Epithelial cell of prostate (primary cell): ENCODE data around the gene ZRSR2.
"Not testable (repeated sequence)": the region's sequence is repeated elsewhere in the genome, so short reads cannot be mapped to it uniquely, and the experiment has no call there.

Experiments
- DNase-seq: peaks from one replicate; pipeline ENCODE4 v3.0.0-alpha.2; 2011; ENCODE audit warnings: low read depth, low spot score
- H3K27ac ChIP-seq: fragments of 450-650 bp; 2 replicates; pipeline ENCODE4 v1.5.1; 2017; ENCODE audit warnings: mild to moderate bottlenecking

ZRSR2 gene

DNA sequence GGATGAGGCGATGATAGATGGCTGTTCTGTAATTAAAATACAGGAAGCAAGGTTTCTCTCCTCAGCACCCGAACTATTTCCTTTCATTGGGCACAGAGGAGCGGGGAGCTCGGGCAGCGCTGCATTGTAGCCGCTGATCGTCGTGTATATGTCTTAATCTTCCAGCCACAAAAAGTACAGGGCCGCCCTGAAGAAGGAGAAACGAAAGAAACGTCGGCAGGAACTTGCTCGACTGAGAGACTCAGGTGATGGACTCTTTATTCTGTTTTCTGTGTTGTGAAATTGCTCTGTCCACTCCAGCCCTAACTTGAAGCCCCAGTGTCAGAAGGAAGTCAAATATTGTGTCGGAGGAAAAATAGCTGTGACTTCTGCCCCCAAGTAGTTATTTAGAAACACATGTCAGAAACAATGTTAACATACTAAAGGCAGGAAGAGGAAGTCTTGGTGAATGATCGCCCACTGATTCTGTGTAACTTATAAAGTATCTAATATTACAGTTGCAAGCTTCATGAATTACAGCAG lies 546 bp downstream of the ZRSR2 start:
- peak overlapping the region; percentile 69 for H3K27ac ChIP-seq
- DNase-seq = no peak

DNA sequence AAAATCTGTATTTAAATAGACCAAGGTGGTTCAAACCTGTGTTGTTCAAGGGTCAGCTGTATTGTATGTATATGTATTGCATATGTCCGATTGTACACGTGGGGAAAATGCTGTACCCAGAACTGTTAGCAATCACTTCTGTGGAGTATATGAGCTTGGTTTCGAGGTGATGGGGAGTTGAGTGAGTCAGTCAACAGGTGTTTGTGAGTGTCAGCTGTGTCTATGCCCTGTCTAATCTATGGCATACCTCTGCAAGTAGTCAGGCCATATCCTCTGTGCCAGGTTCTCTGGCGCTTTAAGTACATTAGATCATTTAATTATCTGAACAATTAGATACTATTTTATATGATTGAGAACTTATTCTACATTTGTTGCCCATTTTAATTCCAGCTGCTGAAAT lies 7.4 kb downstream of the ZRSR2 start:
- H3K27ac ChIP-seq = no peak overlapping the region
- DNase-seq = no peak

DNA sequence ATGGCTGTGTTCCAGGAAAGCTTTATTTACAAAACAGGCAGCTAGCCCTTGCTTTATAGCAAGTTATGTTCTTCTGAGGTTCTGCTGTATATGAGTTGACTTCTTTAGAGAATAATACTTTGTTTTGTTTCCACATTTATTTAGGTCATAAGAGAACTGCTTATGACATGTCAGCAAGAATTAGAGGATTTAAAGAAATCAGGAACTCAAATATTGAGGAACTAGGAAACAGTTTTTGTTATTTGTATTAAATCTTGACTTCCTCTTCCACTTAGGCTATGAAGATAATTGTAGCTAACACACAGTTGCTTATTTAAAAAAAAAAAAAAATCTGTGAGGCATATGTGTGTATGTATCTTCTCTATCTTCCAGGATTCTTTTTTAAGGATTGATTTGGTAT lies 14.3 kb downstream of the ZRSR2 start:
- no peak for DNase-seq
- H3K27ac ChIP-seq = no peak overlapping the region

DNA sequence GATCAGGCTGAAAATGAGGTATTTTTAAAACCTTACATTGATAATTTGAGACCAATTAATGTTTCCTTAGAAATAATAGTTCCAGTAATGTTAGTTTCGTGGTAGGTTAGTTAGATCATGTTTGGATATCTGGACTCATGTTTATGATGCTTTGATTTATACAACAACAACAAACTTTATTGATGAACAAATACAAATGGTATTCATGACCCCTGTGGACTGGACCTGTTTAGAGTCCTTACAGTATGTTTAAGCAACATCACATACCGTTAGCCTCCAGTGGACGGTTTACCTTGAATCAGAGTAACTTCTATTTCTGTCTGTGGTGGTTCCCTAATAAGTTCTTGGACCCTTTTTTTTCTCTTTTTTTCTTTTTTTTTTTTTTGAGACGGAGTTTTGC lies 18.0 kb downstream of the ZRSR2 start:
- no peak for DNase-seq
- no peak overlapping the region for H3K27ac ChIP-seq

DNA sequence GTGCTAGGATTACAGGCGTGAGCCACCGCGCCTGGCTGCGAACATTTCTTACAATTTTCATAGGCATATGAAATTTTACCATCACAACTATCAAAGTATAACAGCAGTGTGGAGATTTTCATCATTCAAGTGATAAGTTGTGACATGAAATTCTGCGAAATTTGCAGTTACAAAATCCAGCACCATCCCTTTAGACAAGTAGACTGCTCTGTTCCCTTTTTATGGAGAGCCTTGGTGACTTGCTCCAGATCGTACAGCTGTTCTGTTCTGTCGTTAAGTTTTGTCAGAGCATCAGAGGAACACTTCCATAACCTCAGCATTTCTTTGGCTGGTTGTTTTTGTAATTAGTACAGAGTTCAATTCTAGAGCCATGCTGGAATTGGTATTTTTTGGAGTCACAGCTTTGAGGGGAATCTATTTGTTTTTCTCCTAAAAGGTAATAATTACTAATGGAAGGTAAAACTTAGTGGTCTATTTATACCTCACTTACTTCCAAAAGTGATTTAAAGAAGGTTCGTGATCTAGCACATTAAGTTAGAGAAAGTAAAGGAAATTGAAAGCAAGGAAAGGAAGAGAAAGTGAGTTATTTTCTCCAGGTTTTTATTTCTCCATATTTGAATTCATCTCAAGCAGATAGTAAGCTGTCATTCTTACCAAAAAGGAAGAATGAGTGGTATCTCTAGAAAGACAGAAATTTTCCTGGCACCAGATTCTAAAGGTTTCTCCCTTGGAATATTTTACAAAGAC lies 22.1 kb downstream of the ZRSR2 start:
- DNase-seq = no peak
- no peak overlapping the region for H3K27ac ChIP-seq

DNA sequence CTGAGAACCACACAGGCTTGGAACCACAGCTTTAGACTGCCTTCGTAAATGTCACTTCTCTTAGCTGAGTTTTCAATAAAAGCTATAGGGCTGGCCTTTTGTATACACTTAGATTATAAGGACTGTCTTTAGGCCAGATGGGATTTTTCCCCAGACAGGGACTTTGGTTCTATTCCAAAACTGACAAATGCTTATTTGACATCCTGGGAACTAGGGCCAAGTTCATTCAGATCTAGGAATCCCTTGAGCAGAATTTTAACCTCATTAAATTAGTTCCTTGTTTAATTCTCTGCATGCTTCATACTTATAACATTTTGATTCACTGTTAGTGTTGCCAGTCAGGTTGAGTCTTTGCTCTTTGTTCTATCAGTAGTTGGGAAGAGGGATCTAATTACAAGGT lies 23.1 kb downstream of the ZRSR2 start:
- DNase-seq = no peak
- H3K27ac ChIP-seq = no peak overlapping the region

DNA sequence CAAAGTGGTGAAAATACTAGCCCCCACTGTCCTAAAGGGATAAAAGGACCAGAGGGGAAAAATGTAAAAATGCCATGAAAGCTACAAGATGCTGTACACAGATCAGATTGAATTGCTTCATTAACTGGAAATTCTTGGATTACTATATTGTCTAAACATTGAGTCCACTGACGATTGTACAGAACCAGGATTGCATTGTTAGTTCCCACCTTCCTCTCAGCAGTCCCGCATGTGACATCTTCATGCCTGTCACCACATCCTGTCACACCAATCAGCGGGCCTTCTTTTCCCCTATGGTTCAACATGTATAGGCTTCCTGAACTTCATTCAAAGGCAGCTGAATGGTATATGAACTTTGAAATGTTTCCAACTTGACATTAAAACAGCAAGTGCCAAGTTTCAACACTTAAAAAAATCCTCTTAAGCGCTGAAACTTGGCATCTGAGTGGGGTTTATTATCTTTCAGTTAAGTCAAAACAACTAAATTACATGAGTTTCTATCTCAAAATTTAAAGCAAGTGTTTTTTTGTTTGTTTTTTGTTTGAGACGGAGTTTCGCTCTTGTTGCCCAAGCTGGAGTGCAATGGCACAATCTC lies 24.6 kb downstream of the ZRSR2 start:
- no peak overlapping the region for H3K27ac ChIP-seq
- no peak for DNase-seq

DNA sequence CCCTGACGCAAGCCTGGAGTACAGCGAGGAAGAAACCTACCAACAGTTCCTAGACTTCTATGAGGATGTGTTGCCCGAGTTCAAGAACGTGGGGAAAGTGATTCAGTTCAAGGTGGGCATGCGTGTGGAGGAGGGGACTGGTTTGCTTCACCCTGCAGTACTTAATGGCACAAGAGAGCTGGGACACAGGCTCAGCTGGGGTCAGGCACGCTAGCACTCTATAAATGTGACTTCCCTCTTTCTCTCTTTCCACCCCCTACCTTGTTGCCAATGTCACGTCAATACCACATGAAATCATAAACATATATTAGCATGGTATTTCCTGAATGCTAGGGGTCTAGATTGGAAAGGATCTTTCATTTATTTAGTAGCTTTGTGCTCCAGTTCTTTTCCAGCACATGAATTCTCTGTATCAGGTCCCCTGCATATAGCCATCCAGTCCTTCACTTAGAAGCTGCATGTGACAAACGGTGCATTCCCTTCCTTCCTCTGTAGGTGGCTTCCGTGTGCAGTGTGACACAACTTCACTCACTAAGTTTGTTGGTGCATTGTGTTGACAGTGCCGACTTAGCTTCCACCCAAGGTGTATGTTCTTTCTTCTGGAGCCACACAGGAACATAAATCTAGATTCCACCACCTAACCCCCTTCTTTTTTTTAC lies 25.6 kb downstream of the ZRSR2 start:
- H3K27ac ChIP-seq = no peak overlapping the region
- no peak for DNase-seq

DNA sequence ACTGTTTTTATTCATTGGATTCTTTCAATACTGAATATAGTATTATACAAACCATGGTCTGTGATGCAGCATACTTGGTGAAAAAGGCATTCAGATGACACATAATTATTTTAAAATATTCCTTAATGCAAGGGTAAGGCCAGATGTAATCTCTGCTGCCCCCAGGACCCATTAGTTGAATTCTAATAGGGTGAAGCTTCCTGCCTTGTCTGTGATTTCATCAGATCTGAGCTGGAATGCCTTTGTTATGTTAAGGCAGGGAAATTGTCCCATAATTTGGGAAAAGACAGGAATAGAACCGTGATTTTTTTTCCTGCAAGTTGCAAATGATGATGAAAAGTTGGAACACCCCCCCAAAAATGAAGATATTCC lies 26.1 kb downstream of the ZRSR2 start:
- H3K27ac ChIP-seq = no peak overlapping the region
- no peak for DNase-seq

DNA sequence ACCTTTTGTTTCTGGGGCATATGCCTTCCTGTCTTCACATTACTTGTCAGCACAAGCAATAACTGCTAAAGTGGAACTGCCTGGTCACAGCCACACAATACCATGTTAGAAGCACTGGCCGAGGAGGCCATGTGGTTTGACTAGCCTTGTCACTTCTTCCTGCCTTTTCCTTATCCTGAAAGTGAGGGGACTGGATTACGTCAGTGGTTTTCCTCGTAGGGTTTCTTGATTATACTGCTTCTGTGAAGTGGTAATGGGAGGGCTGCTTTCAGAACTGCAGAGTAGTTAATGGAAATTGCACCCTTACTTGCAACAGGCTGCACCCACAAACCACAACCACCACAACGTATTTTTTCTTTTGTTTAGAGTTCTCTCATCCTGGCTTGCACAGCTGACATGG lies 26.6 kb downstream of the ZRSR2 start:
- H3K27ac ChIP-seq = no peak overlapping the region
- no peak for DNase-seq

DNA sequence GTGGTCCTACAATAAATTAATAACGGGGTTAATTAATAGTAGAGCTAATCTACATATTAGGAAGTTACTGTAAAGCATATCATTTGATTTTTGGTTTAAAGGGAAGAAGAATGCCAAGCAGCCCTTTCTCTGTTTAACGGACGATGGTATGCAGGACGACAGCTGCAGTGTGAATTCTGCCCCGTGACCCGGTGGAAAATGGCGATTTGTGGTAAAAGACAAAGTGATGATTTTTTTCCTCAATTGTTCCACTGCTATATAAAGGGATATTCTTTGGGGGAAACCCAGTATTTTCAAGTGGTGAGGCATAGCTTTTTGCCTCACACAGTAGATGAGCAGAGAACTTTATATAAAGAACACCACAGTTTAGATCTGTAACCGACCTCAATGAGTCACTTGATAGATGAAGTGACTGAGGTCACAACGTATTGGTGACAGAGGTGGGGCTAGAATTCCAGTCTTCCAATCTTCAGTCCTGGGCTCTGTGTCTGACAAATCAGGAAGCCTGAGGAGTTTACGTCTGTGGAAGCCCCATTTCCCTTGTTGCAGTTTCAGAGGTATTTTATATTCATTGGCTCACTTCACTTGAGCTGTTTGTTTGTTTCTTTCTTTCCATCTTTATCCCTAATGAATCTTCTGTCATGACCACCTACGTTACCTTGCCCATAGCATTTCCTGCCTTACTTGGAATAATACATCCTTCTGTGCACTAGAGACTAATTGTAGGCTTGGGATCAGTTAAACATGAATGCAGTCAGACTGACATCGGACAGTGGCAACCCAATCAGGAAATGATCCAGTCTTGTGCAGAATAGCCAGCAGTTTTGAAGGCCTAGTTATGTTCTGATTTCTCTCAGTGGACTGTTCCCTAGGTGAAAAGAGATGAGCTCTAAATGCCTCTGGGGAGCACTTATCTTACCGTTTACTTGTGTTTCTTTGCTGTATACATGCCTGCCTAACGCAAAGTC lies 30.1 kb downstream of the ZRSR2 start:
- no peak for DNase-seq
- no peak overlapping the region for H3K27ac ChIP-seq

DNA sequence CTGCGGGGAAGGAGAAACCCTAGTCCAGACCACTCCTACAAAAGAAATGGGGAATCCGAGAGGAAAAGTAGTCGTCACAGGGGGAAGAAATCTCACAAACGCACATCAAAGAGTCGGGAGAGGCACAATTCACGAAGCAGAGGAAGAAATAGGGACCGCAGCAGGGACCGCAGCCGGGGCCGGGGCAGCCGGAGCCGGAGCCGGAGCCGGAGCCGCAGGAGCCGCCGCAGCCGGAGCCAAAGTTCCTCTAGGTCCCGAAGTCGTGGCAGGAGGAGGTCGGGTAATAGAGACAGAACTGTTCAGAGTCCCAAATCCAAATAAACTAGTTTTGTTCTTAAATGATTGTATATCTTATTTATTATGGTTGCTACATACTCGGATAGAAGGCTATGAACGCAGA lies 32.6 kb downstream of the ZRSR2 start:
- H3K27ac ChIP-seq = no peak overlapping the region
- DNase-seq = no peak

DNA sequence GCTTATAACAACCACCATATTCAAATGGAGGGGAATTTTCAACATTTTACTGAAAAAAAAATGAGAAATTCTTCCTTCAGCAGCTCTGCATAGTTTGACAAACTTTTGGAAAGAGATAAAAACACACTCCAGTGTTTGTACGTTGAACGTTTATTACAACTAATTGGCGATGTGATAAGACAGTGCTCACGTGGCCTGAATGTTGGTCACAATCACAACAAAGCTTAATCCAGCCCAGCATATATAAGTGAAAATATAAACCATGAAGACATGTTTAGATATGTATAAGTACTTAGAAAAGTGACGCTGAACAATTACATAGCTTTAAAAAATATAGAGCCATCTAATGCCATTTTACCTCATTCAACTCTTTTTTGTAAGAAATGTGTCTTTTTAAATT lies 35.7 kb downstream of the ZRSR2 start:
- no peak for DNase-seq
- H3K27ac ChIP-seq = no peak overlapping the region

DNA sequence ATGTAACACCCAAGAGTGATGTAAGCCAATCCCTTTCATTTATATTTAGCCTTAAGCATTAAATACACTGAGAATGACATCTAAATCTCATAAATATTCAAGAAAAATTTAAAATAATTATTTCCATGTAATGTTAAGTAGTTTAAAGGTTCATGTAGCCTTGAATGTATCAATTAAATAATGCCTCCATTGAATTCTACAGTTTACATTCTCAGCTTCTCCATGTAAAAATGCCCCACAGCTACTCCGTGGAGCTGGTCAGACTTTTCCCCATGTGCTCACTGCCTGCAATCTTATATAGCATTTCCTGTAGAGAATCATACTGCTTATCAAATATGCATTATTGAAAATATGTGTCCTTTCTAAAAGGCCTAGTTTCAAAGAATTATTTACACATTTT lies 38.9 kb downstream of the ZRSR2 start:
- DNase-seq = no peak
- H3K27ac ChIP-seq = no peak overlapping the region

DNA sequence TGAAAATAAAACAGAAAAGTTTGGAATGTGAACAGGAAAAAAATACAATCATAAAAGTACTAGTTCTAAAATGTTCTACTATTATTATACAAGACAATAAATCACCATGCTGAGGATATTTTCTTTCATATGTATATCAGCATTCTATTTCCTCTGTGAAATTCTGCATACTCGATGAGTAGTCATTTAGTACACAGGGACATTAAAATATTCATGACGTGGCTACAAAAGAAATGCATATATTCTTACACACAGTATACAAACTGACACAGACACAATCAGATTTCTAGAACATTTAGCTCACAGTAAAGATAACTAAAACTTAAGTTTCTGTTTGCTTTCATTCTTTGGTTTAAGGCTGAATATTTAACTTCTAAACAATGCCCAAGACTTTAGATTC lies 41.1 kb downstream of the ZRSR2 start:
- not testable (repeated sequence) for DNase-seq, H3K27ac ChIP-seq

DNA sequence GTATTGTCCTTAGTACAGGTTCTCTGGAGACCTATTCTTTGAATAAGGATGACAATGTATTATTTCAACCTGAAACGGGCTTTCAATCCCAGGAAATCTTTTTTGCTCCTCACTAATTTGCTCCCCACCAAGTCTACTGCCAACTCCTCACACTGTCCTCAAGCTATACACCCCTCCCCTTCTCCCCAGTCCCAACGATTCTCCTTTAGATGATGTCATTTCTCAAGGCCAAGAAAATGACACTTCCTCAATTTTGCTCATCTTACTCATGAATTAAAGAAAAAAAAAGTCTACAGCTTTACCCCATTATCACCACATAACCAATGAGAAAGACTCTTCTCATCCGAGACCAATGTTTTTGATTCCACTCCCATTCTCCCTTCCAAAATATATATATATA lies 43.8 kb downstream of the ZRSR2 start:
- DNase-seq = no peak
- no peak overlapping the region for H3K27ac ChIP-seq

DNA sequence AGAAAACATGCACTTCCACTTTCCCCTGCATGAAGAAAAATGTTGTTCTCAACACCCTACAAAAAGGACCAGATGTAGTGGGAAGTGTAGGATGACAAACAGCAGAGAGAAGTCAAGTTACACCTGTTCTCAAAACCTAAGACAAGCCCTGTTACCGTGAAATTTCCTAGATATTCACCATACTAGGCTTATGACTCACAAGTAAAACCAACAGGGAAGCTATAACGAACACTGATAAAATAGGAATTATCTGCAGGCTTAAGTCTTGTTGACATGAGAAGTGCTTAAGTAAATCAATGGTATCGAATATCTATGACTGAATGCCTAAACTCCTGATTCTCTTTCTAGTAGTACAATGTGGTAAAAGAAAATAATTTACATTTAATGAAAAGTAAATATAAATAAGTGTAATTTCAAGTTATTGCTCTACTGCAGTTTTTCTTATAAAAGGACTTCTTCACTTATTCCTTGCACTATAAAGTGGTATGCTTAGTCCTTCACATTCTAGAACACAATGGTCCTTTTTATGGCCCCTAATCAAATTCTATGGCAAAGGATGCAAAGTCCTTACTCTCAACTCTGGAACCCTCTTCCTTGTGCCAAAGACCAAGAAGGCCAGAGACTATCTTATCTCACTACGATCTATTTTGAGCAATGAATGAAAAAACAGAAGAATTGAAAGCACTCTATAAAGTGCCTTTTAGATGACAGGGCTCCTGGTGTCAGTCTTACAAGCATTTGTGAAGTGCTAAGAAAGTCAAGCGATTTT lies 44.7 kb downstream of the ZRSR2 start:
- no peak overlapping the region for H3K27ac ChIP-seq
- no peak for DNase-seq

DNA sequence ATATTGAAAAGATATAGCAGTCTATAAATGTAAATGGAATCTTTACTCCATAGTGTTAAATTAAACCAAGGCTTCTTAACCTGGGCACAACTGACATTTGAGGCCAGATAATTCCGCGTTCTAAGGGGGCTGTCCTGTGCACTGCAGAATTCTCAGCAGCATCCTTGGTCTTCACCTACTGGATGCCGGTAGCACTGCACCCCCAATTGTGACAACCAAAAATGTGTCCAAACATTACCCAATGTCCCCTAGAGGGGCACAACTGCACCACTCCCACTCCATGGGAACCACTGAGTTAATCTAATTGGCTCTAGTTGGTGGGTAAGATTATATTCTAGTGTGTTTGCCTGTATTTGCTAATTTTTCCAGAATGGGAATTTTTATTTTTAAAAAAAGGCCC lies 47.7 kb downstream of the ZRSR2 start:
- no peak for DNase-seq
- H3K27ac ChIP-seq = no peak overlapping the region

DNA sequence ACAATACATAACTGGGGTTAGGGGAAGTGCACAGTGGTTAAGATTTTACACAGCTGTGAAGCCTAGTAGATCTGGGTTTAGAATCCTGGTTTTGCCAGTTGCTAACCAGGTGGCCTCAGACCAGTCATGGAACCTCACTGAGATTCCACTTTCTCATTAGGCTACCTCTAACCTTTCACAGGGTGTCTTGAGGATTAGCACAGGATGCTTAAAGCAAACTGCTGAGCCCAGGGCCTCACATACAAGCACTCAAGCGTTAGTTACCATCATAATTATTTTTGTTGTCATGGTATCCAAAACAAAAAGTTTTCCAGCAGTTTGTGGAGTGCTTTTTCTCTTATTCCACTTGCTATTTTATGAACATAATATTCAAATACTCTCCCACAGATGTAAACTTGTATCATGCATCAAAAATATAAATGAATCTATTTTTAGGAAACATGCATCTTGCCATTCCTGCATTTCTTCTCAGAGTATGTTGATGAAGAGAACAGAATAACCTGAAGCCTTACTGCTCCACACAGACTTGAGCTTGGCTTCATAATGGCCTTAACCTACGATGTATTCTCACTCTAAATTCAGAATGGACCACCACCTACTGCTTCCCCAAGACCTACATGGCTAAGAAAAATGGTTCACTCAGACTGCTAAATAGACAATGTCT lies 51.7 kb downstream of the ZRSR2 start:
- no peak for DNase-seq
- no peak overlapping the region for H3K27ac ChIP-seq
